D721Med (cell line): ENCODE measurements around the gene ABHD6.

ENCODE experiments used
- DNase-seq: peaks from one replicate; pipeline ENCODE4 v3.0.0; 2011; ENCODE audit warnings: low spot score; ENCODE audit not compliant: insufficient read length
- FAIRE-seq: peaks from 2 replicates; lab custom pipeline; 2011; peaks lifted over from hg19 to GRCh38; lab: Jason Lieb, UNC
- TF ChIP-seq, protein P1 (sequence below): IDR thresholded peaks from 2 replicates; pipeline ENCODE4 v1.5.1; 2012; ENCODE audit warnings: mild to moderate bottlenecking, control low read depth; ENCODE audit not compliant: insufficient read depth; ENCODE audit errors: missing control alignments

Gene ABHD6, protein sequence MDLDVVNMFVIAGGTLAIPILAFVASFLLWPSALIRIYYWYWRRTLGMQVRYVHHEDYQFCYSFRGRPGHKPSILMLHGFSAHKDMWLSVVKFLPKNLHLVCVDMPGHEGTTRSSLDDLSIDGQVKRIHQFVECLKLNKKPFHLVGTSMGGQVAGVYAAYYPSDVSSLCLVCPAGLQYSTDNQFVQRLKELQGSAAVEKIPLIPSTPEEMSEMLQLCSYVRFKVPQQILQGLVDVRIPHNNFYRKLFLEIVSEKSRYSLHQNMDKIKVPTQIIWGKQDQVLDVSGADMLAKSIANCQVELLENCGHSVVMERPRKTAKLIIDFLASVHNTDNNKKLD

GRCh38 chr3:58237238-58237940, at the start of gene ABHD6:
Gene ABHD6, plus strand, starts transcription at chr3:58237792. Its CDS starts 18,795 bp downstream, at chr3:58256587.
- DNase-seq (peak; percentile 58), FAIRE-seq (no peak)
- TF ChIP-seq, protein P1, sequence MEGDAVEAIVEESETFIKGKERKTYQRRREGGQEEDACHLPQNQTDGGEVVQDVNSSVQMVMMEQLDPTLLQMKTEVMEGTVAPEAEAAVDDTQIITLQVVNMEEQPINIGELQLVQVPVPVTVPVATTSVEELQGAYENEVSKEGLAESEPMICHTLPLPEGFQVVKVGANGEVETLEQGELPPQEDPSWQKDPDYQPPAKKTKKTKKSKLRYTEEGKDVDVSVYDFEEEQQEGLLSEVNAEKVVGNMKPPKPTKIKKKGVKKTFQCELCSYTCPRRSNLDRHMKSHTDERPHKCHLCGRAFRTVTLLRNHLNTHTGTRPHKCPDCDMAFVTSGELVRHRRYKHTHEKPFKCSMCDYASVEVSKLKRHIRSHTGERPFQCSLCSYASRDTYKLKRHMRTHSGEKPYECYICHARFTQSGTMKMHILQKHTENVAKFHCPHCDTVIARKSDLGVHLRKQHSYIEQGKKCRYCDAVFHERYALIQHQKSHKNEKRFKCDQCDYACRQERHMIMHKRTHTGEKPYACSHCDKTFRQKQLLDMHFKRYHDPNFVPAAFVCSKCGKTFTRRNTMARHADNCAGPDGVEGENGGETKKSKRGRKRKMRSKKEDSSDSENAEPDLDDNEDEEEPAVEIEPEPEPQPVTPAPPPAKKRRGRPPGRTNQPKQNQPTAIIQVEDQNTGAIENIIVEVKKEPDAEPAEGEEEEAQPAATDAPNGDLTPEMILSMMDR: peak; percentile 48

GRCh38 chr3:58188173-58188564, 49.4 kb upstream of the ABHD6 start:
- DNase-seq (no peak), FAIRE-seq (no peak)
- TF ChIP-seq, protein P1: no peak

GRCh38 chr3:58188921-58189451, 48.6 kb upstream of the ABHD6 start:
- DNase-seq (no peak), FAIRE-seq (no peak)
- TF ChIP-seq, protein P1: no peak

GRCh38 chr3:58189691-58190090, 47.9 kb upstream of the ABHD6 start:
- FAIRE-seq (no peak), DNase-seq (no peak)
- TF ChIP-seq, protein P1: no peak

GRCh38 chr3:58190291-58190690, 47.3 kb upstream of the ABHD6 start:
- FAIRE-seq (no peak), DNase-seq (no peak)
- TF ChIP-seq, protein P1: no peak

- TF ChIP-seq, protein P1: no peak
- FAIRE-seq (no peak), DNase-seq (no peak)
Measured at GRCh38 chr3:58190882-58191281, 46.7 kb upstream of the ABHD6 start.
